Stimulated activated CD4-positive, alpha-beta T cell treated with anti-CD3 and anti-CD28 coated beads, TNF-alpha, amount 100 ng/mL, for 48 hours (primary cell): ENCODE data around the gene KAZN.

Experiments used
- DNase-seq, 3 donors: peaks; one replicate each; pipeline ENCODE4 v3.0.0-alpha.2; 2020; ENCODE audit warnings: low read depth in 3 of 3

KAZN gene

DNA sequence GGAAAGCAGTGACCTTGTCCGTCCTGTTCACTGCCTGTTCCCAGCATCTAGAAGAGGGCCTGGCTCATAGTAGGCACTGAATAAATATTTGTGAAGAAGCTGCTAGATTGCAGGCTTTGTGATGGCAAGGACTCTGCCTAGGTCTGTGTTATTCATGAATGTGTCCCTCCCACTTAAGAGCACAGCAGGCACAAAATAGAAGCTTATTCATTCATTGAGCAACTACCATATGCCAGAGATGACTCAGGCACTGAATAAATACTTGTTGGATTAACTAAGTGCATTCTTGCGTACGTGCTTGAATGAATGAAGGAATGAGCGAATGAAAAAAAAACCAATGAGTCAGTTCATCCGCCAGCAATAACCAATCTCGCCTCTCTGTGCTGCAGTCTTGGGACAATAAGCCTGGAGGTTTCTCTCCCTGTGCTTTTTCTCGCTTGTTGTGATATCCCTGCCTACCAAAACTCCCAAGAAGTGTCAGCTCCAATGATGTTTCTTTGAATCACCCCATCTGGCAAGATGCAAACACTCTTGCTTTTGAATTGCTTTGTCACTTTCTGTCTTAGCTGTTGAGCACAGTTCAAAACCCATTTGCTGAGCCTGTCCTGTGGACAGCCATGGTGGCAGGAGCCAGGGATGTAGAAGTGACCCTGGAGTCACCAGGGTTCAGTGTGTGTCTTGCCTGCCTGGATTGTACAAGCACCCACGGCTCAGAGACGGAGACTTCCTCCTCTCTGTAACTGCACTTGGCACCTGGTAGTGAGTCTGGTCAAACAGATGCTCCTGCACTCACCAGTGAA, 143.9 kb downstream of the KAZN start:
- no peak for DNase-seq

DNA sequence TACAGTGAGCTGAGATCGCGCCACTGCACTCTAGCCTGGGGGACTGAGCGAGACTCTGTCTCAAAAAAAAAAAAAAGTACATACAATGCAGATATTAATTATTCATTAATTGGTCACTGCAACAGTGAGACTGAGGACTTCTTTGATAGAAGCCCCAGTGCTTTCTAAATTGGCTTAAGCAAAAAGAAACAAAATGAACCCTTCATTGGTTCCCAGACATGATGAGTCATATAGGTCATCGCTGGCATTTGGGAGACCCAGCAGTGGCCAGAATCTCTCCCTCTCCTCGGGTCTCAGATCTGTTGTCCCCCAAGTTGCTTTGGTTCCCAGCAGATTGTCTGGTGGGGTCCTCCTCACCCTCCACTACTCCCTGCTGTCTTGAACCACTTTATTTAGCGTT, 144.9 kb downstream of the KAZN start:
- DNase-seq: no peak

DNA sequence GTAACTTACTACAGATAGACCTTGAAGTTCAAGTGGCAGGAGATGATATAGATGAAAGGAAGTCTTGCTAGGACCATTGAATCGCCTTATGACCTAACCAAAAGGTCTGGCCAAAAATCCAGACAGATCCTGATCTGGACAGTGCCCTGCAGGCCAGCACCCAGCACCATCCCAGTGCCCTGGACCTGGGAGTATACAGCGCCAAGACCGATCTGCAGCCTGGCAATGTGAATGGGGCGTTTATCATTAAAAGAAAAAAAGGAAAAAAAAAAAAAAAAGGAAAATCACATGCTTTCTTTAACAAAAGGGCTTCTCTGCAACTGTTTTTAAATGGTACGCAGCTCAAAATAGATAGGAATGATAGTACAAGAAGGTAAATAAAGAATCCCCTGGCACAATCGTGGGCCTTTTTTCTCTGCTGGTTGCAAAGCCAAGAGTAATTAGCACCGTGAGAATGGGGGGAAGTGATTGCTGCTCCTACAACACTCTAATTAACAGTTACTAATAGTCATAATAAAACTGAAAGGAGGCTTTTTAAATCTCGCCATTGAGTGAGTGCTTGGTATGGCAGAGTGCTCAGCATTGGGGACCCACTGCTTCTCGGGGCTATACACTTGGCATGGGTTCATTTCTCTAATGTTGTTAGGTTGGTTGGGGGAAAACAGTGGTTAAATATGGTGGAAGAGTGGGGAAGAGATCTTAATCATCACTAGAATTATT, 146.7 kb downstream of the KAZN start:
- DNase-seq: no peak

DNA sequence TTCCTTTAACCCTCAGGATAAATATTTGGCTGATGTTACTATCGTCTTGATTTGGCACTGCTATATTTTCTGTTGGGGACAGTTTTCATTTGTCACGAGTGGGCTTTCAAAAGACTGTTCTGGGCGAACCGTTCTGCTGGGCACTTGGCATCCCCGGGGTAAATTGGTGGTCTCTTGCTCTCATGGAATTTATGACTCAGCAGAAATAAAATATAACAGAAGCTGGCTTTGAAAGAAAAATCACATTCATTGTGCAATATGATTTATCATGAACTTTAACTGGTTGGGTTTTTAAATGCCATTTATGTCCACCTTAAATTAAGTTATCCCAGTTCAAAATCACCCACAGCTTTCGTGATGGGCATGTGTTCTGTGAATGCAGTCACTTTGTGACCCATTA, 147.3 kb downstream of the KAZN start:
- DNase-seq: no peak

DNA sequence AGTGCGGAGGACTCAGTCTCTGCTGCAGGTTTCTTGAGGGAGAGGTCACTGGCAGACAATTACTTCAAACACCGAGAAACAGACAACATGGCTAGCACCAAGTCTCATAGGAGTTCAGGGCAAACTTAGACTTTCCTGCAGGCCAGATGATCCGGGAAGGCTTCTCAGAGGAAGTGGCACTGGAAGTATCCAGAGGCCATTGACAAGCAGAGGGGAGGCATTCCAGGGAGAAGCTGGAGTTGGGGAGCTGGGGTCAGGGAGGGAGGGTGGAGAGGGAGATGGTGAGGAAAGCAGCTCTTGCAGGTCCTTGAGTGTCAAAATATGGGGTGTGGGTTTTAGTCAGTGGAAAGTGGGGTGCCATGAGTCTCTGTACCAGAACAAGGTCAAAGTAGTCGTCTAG, 147.9 kb downstream of the KAZN start:
- no peak for DNase-seq

DNA sequence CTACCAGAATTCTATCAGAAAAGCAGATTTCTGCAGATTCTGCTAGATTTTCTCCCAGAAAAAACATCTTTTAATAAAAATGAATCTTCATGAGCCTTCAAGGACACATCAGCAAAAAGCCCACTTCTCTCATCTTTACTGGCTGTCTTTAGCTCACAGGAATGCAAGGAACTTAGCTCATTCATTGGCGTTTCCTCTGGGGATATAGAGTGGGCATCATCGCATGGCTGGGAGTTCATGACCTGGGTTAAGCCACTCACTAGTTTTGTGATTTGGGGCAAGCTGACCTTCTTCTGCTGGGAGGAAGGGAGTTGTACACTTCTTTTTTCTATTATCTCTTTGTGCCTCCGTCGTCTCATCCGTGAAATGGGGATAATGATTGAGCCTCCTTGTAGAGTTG, 149.7 kb downstream of the KAZN start:
- no peak for DNase-seq

DNA sequence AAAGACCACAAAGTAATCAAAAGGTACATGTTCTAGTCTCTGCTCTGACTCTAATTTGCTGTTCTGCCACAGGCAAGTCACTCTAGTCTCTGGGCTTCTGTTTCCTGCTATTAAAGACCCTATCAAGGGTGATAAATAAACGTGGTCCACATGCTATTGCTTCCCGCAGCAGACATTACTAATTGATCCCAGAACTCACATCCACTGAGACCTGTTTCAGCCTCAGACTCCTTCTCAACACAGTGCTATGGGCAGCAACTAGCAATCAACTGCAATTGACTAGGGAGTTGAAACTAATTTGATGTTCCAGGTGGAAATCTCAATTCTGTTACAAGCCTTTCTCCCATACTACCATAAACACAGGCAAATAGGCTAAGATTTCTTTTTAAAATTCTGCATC, 150.5 kb downstream of the KAZN start:
- no peak for DNase-seq

DNA sequence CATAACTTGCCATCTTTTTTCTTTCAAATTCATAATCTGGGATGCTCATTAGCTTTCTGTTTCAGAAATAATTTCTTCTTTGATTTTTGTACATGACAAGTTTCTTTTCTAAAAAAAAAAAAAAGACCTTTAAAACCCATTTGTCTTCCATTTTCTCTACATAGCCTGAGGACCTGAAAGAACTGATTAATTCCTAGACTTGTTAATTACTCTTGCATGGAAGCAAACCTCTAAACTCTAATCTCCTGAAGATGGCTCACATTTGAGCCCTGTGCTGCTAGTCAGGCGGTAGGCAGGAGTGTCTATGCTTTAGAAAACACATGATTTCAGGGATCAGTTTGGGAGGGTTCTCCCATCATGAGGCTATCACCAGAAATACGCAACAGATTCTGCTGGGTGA, 152.0 kb downstream of the KAZN start:
- no peak for DNase-seq

DNA sequence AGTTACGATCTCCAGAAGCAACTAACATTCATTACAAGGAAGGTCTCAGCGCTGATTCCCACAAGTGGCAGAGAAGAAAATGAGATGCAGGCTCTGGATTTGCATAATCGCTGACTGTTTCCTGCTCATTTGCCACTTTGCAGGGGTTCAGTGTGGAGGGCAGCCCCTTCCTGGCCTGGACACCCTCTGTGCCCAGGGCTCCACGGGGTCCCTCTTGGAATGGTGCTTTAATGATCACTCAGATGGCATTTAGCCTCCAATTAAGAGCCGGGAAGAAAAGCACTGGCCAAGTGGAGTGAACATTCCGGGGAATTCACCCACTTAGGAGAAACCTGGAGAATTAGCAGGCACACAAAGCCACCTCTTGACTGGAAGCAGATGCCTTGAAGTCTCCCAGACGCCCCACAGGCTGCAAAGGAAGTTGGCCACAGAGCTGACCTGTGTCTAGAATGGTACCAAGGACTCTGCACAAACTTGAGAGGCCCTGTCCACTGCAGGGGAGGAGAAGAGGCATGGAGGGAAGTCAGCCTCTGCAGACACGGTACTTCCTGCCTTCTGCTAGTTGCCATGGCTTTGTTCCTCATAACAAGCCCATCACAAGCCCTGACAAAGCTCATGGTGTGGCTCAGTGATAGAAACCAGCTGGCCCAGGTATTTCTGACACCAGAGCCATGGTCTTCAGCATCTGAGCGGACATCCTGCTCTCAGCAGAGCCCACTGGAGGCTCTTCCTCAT, 157.2 kb downstream of the KAZN start:
- DNase-seq: no peak

DNA sequence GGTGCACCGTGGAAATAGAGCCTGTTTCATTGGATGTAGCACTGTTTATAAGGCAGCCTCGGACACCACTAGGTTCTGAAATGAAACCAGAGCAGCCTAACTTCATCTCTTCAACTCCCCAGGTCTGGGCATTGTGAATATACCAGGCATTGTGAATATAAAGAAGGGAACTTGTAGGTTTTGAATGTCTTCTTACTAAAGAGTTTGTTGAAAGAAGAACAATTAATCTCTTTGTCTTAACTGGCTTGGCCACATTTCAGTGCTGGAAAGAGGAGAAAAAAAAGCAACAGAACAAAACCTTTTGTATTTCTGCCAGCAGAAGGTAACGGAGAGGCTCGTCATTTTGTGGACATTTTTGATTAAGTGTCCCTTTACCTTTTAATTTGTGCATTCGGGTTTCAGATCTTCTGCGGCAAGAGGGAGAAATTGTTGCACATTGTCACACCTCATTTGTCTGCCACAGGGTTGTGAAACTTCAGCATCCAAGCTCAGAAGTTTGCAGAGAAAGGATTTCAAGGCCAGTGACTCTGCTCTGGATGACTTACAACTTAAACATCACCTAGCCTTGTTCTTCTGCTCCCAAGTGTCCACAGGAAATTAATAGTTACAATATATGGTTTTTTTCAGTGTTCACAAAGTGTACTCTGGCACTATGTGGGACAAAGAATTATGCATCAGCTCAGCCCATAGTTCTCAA, 158.3 kb downstream of the KAZN start:
- no peak for DNase-seq

DNA sequence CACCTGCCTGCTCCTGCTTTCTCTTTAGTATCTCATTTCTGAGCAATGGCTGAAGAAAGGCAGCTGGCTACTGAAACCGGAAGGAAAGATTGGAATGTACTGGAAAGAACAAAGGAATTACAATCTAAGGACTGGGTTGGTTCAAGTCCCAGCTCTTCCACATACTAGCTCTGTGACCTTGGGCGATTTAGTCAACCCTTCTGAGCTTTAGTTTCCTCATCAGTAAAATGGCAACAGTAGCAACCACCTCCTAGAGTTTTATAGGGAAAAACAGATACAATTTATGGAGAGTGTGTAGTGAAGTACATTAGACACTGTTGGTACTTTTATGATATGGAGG, 158.8 kb downstream of the KAZN start:
- DNase-seq: no peak

DNA sequence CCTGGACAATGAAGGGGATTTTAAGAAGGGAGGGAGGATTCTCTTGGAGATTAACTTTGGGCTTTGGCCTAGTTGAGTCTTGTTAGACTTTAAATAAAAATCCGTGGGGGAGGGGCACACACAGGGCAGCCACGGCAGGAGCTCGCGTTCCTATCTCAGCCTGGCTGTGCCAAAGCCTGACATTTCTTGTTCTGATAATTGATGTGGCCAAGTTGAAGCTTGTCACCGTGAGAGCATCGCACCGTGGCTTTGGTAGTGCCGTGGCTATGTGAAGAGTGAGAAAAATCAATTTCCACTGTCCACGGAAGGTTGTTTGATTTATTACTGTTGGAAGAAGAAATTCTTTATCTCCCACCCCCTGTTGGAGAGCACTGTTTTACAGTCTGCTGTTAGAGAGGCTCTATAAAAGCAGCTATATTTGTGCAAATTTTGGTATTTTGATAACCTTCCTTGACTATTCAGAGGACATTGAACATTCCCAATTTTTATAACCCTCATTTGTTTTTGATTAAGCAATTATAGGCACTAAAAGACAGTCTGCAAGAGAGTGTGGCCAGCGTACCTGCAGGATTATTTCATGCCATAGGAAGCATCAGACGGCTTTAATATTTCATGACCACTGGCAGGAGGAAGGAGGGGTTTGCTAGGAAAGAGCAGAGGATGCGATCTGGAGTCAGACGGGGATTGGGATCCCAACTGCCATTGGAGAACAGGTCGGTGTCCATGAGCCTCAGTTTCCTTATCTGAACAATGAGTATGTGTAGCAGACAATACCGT, 160.7 kb downstream of the KAZN start:
- DNase-seq: no peak

DNA sequence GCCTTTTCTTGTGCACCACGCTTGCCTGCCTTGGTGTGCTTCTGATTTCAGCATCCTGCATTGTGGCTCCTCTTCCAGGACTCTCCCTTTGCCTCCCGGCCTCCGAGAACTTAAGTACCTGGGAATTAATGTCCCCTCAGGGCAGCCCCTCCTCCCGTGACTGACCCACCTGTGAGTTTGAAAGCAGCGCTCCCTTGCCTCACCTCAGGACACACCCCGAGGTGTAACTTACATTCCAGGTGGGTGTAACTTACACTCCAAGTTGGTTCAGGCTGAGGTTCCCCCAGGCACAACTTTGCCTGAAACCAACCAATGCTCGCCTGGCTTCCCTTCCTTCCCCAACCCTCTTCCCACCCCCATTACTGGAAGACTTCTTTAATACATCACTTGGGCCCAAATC, 161.4 kb downstream of the KAZN start:
- no peak for DNase-seq

DNA sequence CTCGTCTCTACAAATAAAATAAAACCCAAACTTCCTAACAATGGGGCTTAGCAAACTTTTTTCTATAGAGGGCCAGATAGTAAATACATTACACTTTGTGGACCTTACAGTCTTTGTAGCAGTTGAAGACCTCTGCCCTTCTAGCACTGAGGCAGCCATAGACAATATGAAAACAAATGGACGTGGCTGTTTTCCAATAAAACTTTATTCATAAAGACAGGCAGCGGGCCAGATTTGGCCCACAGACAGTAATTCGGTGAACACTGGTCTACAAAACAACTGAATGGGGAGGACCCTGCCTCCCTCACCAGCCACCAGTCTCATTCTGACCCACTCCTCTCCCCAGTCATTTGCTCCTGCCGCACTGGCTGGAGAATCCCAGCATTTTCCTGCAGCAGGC, 162.3 kb downstream of the KAZN start:
- DNase-seq: no peak

DNA sequence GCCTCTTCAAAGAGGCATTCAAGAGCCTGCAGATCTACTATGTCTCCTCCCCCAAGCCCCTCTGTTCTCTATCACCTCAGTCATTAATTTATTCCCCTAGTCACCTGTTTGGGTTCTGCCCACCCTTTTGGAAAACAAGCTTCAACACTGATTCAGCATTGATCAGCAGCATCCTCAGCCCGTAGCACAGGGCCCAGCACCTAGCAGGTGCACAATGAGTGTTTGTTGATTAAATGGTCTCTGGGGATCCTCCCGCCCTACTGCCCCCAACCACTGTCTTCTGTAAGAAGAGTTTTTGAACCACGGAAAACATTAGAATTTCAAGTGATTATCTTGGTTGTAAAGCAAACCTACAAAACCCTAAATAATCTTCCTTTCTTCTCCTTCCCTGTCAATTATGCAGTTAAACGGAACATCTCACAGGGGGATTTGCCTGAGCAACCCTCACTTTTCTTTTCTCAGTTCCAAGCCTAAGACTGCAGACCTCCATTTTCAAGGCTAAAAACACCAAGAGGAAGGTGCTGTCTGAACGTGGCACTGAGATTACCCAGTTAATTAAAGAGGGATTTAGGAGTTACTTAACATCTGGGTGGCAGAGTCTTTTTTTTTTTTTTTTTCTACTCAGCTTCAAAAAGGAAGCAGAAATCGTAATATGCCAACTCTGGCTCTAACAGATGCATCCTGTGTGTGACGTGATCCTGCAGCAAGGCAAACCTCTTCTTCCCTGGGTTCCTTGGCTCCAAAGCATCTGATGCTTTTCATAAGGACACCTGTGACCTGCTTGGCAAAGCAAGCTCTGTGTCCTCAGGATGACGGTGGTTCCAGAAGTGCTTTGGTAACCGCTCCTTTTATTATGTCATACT, 163.0 kb downstream of the KAZN start:
- no peak for DNase-seq

DNA sequence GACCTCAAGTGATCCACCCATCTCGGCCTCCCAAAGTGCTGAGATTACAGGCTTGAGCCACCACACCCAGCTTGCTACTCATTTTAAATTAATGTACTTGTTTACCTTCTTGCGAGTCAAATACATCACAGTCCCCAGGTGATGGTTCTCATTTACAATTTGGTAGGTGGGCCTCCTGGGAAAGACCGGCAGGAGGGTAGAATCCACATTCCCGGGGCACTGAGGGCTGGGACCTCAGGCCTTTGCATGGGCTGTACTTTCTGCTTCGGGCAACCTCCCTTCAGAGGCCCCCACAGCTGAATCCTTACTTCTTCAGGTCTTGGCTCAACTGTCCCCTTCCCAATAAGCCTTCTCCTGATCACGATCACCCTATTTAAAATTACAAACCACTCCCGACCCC, 165.5 kb downstream of the KAZN start:
- DNase-seq: no peak

DNA sequence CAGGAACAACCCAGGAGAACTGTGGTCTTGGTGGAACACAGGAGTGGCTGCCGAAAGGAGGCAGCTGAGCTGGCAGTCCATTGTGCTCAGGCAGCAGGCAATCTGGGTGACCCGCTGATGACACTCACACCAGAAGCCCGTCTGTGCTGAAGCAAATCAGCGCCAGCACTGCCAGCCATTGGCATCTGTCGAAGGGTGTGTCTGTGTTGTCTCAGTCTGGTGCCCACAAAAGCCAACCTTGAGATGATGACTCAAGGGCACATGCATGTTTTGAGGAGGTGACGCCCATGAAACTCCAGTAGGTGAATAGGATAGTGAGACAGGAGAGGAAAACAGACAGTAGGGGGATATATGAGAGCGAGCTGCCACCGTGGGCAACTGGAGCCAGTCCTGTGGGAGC, 167.3 kb downstream of the KAZN start:
- DNase-seq: no peak

DNA sequence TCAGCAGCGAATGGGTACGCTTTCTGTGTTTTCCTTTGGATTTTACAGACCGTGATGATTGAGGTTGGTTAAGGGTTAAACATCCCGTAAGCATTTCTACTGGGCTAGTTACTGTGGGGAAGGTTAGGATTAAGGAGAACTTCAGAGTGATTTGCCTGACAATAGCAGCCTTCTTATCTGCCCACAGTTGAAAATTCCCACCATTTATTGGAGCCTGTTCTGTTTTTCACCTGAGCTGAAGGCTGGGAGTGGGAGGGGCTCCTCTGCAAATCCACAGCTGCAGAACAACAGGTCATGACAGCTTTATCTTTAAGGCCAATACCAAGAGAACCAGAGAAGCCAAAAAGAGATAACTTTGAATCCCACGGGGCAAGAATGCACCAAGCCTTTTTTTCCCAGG, 168.6 kb downstream of the KAZN start:
- no peak for DNase-seq

DNA sequence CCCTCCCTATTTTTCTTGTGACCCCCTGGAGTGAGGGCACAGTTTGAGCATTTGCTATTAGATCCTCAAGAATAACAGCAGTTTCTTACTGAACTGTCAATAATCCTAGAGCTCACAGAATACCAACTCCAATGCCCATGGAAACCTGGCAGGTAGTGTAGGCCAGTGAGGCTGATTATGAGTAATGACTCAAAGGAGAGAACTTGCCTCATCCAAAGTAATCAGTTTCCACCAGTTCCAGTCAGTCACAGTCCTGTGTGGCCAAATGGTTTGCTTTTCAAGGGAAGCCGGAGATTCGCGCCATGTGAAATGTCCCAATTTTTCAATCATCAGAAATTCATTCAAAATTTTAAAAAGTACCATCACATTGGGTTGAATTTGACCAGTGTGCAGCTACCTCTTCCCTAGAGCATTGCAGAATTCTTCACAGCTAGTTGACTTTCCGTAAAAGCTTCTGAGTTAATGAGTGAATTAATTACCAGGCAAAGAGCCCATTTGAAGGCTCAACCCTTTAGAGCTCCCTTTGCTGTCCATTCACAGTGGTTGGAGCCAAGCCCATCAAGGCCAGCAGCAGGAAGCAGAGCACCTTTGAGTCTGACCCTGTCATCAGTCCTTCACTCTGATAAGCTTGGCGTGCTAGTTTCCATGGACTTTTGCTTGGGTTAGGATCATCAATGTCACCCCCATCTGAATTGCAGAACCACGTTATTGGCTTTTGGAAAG, 170.3 kb downstream of the KAZN start:
- no peak for DNase-seq
